Ishikawa (cell line): ENCODE results near the gene RAPSN.

ENCODE experiments used
- CEBPB ChIP-seq: IDR thresholded peaks from 2 replicates; pipeline ENCODE4 v1.6.1; 2012
- CREB1 ChIP-seq: IDR thresholded peaks from 2 replicates; pipeline ENCODE4 v1.6.1; 2012; ENCODE audit warnings: low read depth
- EGR1 ChIP-seq: IDR thresholded peaks from 2 replicates; pipeline ENCODE4 v1.6.1; 2012
- EP300 ChIP-seq: IDR thresholded peaks from 2 replicates; pipeline ENCODE4 v1.6.1; 2012; ENCODE audit warnings: borderline replicate concordance
- FOXM1 ChIP-seq: IDR thresholded peaks from 2 replicates; pipeline ENCODE4 v1.6.1; 2012; ENCODE audit warnings: low read depth, borderline replicate concordance
- NFIC ChIP-seq: IDR thresholded peaks from 2 replicates; pipeline ENCODE4 v1.6.1; 2012
- RAD21 ChIP-seq: IDR thresholded peaks from 2 replicates; pipeline ENCODE4 v1.6.1; 2012; ENCODE audit warnings: low read depth
- TAF1 ChIP-seq: IDR thresholded peaks from 2 replicates; pipeline ENCODE4 v1.6.1; 2012; ENCODE audit warnings: low read depth, mild to moderate bottlenecking
- TCF12 ChIP-seq: IDR thresholded peaks from 2 replicates; pipeline ENCODE4 v1.6.1; 2012; ENCODE audit warnings: low read depth
- TEAD4 ChIP-seq: IDR thresholded peaks from 2 replicates; pipeline ENCODE4 v1.6.1; 2012
- USF1 ChIP-seq: IDR thresholded peaks from 2 replicates; pipeline ENCODE4 v1.6.1; 2012
- YY1 ChIP-seq: IDR thresholded peaks from 2 replicates; pipeline ENCODE4 v1.6.1; 2012; ENCODE audit warnings: low read depth
- ZBTB7A ChIP-seq: IDR thresholded peaks from 2 replicates; pipeline ENCODE4 v1.6.1; 2012; ENCODE audit warnings: low read depth
- TF ChIP-seq, protein P1 (sequence below): IDR thresholded peaks from 2 replicates; pipeline ENCODE4 v1.6.1; 2012; ENCODE audit warnings: low read depth, mild to moderate bottlenecking
- TF ChIP-seq, protein P2 (sequence below): IDR thresholded peaks from 2 replicates; pipeline ENCODE4 v1.6.1; 2012

The RAPSN gene

DNA sequence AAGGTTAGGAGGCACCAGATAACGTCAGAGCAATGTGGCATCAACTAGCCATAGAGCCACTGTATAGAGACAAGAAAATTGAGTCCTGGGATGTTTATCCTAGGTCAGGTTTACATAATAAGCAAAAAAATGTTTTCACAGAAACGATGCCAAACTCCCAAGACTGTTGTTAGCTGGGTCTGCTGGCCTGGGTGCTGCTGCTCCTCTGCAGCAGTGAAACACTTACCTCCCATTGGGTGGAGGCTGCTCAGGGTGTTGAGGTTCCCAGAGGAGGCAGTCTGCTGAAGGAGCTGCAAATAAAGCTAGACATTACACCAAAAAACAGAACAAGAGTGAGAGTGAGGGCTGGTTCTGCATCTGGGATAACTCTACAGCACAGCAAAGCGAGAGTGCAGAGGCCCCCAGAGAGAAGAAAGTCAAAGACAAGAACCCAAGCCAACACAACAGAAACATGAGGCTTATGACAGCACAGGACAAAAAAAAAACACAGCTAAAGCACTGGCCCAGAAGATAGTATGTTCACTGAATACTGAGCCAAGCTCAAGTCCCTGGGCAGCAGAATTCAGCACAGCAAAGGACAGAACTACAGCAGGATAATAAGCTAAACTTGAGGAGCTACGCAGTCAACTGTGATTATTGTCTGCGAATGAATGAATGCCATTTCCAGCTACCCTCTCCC, 29.9 kb upstream of the RAPSN start:
- TF ChIP-seq USF1 (no peak), TAF1 (no peak), YY1 (no peak), CREB1 (no peak), TCF12 (no peak), RAD21 (no peak), FOXM1 (no peak), EGR1 (no peak), CEBPB (no peak), ZBTB7A (no peak), EP300 (no peak), TEAD4 (no peak), NFIC (no peak)
- TF ChIP-seq, protein P1, sequence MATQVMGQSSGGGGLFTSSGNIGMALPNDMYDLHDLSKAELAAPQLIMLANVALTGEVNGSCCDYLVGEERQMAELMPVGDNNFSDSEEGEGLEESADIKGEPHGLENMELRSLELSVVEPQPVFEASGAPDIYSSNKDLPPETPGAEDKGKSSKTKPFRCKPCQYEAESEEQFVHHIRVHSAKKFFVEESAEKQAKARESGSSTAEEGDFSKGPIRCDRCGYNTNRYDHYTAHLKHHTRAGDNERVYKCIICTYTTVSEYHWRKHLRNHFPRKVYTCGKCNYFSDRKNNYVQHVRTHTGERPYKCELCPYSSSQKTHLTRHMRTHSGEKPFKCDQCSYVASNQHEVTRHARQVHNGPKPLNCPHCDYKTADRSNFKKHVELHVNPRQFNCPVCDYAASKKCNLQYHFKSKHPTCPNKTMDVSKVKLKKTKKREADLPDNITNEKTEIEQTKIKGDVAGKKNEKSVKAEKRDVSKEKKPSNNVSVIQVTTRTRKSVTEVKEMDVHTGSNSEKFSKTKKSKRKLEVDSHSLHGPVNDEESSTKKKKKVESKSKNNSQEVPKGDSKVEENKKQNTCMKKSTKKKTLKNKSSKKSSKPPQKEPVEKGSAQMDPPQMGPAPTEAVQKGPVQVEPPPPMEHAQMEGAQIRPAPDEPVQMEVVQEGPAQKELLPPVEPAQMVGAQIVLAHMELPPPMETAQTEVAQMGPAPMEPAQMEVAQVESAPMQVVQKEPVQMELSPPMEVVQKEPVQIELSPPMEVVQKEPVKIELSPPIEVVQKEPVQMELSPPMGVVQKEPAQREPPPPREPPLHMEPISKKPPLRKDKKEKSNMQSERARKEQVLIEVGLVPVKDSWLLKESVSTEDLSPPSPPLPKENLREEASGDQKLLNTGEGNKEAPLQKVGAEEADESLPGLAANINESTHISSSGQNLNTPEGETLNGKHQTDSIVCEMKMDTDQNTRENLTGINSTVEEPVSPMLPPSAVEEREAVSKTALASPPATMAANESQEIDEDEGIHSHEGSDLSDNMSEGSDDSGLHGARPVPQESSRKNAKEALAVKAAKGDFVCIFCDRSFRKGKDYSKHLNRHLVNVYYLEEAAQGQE: no peak
- TF ChIP-seq, protein P2, sequence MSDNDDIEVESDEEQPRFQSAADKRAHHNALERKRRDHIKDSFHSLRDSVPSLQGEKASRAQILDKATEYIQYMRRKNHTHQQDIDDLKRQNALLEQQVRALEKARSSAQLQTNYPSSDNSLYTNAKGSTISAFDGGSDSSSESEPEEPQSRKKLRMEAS: no peak

GRCh38 chr11:47477753-47478152, 28.8 kb upstream of the RAPSN start:
- TF ChIP-seq EGR1: no peak
- TF ChIP-seq, protein P2: no peak
- TF ChIP-seq, protein P1: no peak
- TF ChIP-seq NFIC: no peak
- no peak for TF ChIP-seq FOXM1
- no peak for TF ChIP-seq CREB1
- no peak for TF ChIP-seq EP300
- TF ChIP-seq TAF1: no peak
- TF ChIP-seq TCF12: no peak
- no peak for TF ChIP-seq RAD21

DNA sequence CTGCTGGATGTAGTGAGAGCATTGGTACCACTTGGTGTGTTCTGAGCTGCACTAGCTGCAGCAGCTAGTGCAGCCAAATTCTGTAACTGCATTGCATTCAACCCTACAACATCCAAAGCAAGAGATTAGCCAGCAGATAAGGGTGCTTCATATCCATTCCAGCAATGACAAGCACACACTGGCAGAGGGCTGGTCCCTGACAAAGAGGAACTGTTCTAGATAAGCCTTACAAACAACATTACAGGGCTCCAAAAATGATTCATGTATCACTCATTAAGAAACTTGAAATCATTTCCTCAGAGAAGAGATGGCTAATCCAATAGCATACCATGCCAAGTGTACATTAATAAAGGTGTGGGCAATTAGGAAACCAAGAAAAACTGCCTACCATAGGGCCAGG, 28.4 kb upstream of the RAPSN start:
- no peak for TF ChIP-seq TAF1
- no peak for TF ChIP-seq CEBPB
- no peak for TF ChIP-seq FOXM1
- TF ChIP-seq NFIC: no peak

DNA sequence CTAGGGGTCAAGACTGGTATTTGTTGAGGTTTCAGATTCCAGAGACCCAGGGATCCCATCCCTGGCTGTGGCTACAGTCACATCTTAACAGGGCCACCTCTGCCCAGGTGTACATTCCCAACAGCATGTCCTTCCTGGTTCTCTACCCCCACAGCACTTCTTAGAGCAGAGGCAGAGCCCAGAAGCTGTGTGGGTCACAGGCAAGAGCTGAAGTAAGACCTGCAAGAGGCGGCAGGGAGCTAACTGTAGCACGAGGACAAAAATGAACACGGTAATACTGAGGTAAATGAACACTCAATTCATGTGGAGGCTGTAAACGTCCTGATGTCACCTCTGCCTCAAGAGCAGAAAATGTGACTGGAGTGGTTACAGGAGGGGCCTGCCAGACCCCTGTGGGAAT, 21.7 kb upstream of the RAPSN start:
- TF ChIP-seq TAF1 (no peak), NFIC (no peak), CEBPB (no peak), EP300 (no peak), YY1 (no peak), RAD21 (no peak), ZBTB7A (no peak), EGR1 (no peak), TEAD4 (no peak), FOXM1 (no peak), CREB1 (no peak), TCF12 (no peak), USF1 (no peak)
- TF ChIP-seq, protein P1: no peak
- TF ChIP-seq, protein P2: no peak
